Bronchial epithelial cell (primary cell): ENCODE results near the gene CNTN5. TPM values are rescaled to one million over a fixed set of nuclear protein-coding genes. Genes with fewer than 3 reads are reported as not detected.

Experiments used
- DNase-seq: peaks from one replicate; pipeline ENCODE4 v3.0.0-alpha.2; 2010; ENCODE audit warnings: low read depth
- FAIRE-seq: peaks from 2 replicates; lab custom pipeline; 2011; peaks lifted over from hg19 to GRCh38; lab: Jason Lieb, UNC
- H3K27me3 ChIP-seq: 2 replicates; pipeline ENCODE4 v1.5.1; 2011; ENCODE audit warnings: low read length; ENCODE audit not compliant: control insufficient read depth, insufficient read depth
- H3K36me3 ChIP-seq: 2 replicates; pipeline ENCODE4 v1.5.1; 2011; ENCODE audit warnings: low read length; ENCODE audit not compliant: control insufficient read depth, insufficient read depth
- H3K4me3 ChIP-seq: 2 replicates; pipeline ENCODE4 v1.5.1; 2011; ENCODE audit warnings: mild to moderate bottlenecking, low read depth, low read length, control low read depth
- total RNA-seq: library from RNA; depleted of rRNA; stranded (reverse); fragments of >200 nt; gene quantifications from 2 replicates; pipeline ENCODE4 v1.2.1, GENCODE V29; 2014
- TF ChIP-seq, protein P1 (sequence below): IDR thresholded peaks from 2 replicates; pipeline ENCODE4 v1.5.1; 2011; ENCODE audit warnings: mild to moderate bottlenecking, moderate library complexity, low read length, control low read depth, inconsistent platforms; ENCODE audit not compliant: insufficient read depth, severe bottlenecking

The CNTN5 gene
- total RNA-seq, 1 donor from 2014 or later, result not detected

DNA sequence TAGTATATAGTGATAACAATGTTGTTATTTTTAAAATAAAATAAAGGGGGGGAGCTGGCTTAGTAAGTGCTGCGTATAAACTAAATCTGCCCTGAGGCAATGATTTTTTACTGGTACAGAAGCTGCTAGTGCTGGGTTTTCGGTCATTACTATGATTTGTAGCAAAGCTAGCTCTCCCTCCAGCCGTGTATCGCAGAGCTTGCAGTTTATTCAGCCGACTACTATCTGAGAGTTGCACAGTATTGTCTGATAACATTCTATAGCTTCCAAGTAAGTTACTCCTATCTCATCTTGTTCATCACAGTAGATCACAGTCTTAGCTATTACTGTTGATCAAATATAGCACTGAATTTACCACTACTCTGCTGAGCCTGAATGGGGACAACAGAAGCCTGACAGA lies 860.9 kb downstream of the CNTN5 start:
- TF ChIP-seq, protein P1, sequence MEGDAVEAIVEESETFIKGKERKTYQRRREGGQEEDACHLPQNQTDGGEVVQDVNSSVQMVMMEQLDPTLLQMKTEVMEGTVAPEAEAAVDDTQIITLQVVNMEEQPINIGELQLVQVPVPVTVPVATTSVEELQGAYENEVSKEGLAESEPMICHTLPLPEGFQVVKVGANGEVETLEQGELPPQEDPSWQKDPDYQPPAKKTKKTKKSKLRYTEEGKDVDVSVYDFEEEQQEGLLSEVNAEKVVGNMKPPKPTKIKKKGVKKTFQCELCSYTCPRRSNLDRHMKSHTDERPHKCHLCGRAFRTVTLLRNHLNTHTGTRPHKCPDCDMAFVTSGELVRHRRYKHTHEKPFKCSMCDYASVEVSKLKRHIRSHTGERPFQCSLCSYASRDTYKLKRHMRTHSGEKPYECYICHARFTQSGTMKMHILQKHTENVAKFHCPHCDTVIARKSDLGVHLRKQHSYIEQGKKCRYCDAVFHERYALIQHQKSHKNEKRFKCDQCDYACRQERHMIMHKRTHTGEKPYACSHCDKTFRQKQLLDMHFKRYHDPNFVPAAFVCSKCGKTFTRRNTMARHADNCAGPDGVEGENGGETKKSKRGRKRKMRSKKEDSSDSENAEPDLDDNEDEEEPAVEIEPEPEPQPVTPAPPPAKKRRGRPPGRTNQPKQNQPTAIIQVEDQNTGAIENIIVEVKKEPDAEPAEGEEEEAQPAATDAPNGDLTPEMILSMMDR, result no peak
- no peak for FAIRE-seq
- DNase-seq, result no peak
- no peaks in the 10 kb centered on the region for H3K27me3 ChIP-seq
- H3K4me3 ChIP-seq, result no peak overlapping the region
- H3K36me3 ChIP-seq, result no peaks in the 10 kb centered on the region

DNA sequence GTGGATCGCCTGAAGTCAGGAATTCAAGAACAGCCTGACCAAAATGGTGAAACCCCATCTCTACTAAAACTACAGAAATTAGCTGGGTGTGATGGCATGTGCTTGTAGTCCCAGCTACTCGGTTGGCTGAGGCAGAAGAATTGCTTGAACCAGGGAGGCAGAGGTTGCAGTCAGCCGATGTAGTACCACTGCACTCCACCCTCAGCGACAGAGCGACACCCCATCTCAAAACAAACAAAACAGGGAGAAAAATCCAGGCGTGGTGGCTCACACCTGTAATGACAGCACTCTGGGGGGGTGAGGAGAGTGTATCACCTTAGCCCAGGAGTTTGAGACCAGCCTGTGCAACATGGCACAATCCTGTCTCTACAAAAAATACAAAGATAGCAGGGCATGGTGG lies 864.0 kb downstream of the CNTN5 start:
- Histone ChIP-seq H3K4me3 (no peak overlapping the region), H3K36me3 (no peaks in the 10 kb centered on the region), H3K27me3 (no peaks in the 10 kb centered on the region)
- DNase-seq, result no peak
- FAIRE-seq, result no peak
- TF ChIP-seq, protein P1, result no peak

DNA sequence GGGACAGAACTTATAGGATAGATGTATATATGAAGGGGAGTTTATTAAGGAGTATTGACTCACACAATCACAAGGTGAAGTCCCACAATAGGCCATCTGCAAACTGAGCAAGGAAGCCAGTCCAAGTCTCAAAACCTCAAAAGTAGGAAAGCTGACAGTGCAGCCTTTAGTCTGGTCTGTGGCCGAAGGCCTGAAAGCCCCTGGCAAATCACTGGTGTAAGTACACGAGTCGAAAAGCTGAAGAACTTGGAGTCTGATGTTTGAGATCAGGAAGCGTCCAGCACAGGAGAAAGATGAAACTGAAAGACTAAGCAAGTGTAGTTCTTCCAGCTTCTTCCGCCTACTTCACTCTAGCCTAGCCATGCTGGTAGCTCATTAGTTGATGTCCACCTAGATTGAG lies 866.7 kb downstream of the CNTN5 start:
- no peak overlapping the region for H3K4me3 ChIP-seq

DNA sequence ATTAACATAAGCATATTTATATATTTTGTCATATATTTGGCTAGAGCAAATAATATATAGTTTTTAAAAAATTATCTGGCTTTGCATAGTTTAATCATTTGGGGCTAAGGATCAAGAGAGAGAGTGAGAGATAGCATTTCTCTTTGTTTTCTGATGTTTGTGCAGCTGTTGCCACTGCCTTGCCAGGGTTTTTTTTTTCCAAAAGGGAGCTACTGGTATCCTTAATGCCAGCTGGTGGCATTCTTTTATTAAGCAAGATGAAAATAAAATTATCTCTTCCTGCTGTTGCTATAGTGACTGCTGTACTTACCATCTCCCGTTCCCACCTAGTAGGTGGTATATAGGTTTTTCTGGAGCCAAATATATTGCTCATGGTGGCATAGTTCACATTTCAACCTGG lies 873.1 kb downstream of the CNTN5 start:
- TF ChIP-seq, protein P1, result no peak
- no peak for FAIRE-seq
- H3K36me3 ChIP-seq, result no peaks in the 10 kb centered on the region
- DNase-seq, result no peak
- no peaks in the 10 kb centered on the region for H3K27me3 ChIP-seq
- H3K4me3 ChIP-seq, result no peak overlapping the region

More for the DNA sequence above, 866.7 kb downstream of the CNTN5 start:
- DNase-seq, result no peak
- TF ChIP-seq, protein P1, result no peak
- H3K27me3 ChIP-seq, result no peaks in the 10 kb centered on the region
- no peak for FAIRE-seq
- H3K36me3 ChIP-seq, result no peaks in the 10 kb centered on the region

DNA sequence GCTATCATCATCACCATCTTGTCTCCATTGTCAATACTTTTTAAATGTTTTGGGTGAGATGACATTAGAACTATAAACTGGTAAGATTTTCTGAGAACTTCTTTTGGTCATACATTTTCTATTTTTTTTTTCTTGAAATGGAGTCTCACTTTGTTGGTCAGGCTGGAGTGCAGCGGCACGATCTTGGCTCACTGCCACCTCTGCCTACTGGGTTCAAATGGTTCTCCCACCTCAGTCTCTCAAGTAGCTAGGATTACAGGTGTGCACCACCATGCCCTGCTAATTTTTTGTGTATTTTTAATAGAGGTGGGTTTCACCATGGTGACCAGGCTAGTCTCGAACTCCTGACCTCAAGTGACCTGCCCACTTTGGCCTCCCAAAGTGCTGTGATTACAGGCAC lies 880.4 kb downstream of the CNTN5 start:
- no peak for FAIRE-seq
- Histone ChIP-seq H3K27me3 (no peaks in the 10 kb centered on the region), H3K4me3 (no peak overlapping the region), H3K36me3 (no peaks in the 10 kb centered on the region)
- DNase-seq, result no peak
- TF ChIP-seq, protein P1, result no peak

DNA sequence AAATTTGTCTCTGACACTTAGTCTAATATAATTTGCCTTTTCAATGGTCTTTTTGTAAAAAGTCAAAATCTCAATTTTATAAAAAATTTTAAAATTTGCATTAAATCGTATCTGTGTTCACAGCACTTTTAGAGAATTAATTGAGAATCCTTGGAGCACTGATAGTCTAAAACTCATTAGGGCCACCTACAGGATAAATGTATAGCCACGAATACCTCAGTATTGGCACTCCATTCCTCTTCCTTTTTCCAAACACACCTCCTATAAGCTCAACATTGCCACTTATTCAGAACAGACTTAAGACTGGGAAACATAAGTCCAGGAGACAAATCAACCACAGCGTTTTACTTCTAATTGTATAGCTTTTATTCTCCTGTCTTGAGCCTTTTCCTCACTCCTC lies 890.4 kb downstream of the CNTN5 start:
- no peak for FAIRE-seq
- Histone ChIP-seq H3K4me3 (no peak overlapping the region), H3K36me3 (no peaks in the 10 kb centered on the region), H3K27me3 (no peaks in the 10 kb centered on the region)
- DNase-seq, result no peak
- TF ChIP-seq, protein P1, result no peak
